HG03135 (cell line): Measurements from ENCODE around the gene FOXRED1.
"Not testable (repeated sequence)": the region's sequence is repeated elsewhere in the genome, so short reads cannot be mapped to it uniquely, and the experiment has no call there.

Experiments used
- ATAC-seq: cut with Tn5 transposase; IDR thresholded peaks from one replicate; pipeline ENCODE4 v1.9.1; 2021; ENCODE audit warnings: mild to moderate bottlenecking, moderate library complexity; ENCODE audit not compliant: unreplicated experiment

The FOXRED1 gene

GRCh38 chr11:126277322-126277721 lies 8.4 kb downstream of the FOXRED1 start:
- ATAC-seq: no peak

GRCh38 chr11:126277780-126278179 lies 8.8 kb downstream of the FOXRED1 start:
- no peak for ATAC-seq

- no peak for ATAC-seq
Observed at GRCh38 chr11:126279191-126279590, 10.2 kb downstream of the FOXRED1 start.

GRCh38 chr11:126280595-126280994 lies 11.6 kb downstream of the FOXRED1 start:
- ATAC-seq: no peak

- no peak for ATAC-seq
Observed at GRCh38 chr11:126281245-126281644, 12.3 kb downstream of the FOXRED1 start.

- no peak for ATAC-seq
Observed at GRCh38 chr11:126281666-126282175, 12.8 kb downstream of the FOXRED1 start.

- ATAC-seq: peak; percentile 30
Observed at GRCh38 chr11:126282361-126282735, 13.4 kb downstream of the FOXRED1 start.

- ATAC-seq: peak; percentile 56
Observed at GRCh38 chr11:126282736-126283591, 14.0 kb downstream of the FOXRED1 start, which contains the start of gene TIRAP. Gene TIRAP (plus strand): TSS chr11:126283093. CDS start chr11:126290895, 7,802 bp downstream.

- peak; percentile 45 for ATAC-seq
Observed at GRCh38 chr11:126284829-126285228, 15.9 kb downstream of the FOXRED1 start.

GRCh38 chr11:126288237-126288636 lies 19.3 kb downstream of the FOXRED1 start:
- no peak for ATAC-seq

GRCh38 chr11:126290887-126291286 lies 21.9 kb downstream of the FOXRED1 start:
- ATAC-seq: no peak

- no peak for ATAC-seq
Observed at GRCh38 chr11:126293726-126294125, 24.8 kb downstream of the FOXRED1 start.

- ATAC-seq: no peak
Observed at GRCh38 chr11:126297004-126297403, 28.1 kb downstream of the FOXRED1 start.

GRCh38 chr11:126303623-126304456 lies 34.9 kb downstream of the FOXRED1 start, which contains the start of gene DCPS:
Gene DCPS (plus strand): TSS chr11:126304060. CDS start chr11:126304081, 21 bp downstream.
- ATAC-seq: peak; percentile 88

GRCh38 chr11:126304457-126305075 lies 35.6 kb downstream of the FOXRED1 start:
- no peak for ATAC-seq

GRCh38 chr11:126305699-126306098 lies 36.7 kb downstream of the FOXRED1 start:
- no peak for ATAC-seq

- no peak for ATAC-seq
Observed at GRCh38 chr11:126307706-126308105, 38.8 kb downstream of the FOXRED1 start.

- no peak for ATAC-seq
Observed at GRCh38 chr11:126308271-126308671, 39.3 kb downstream of the FOXRED1 start.

GRCh38 chr11:126308771-126309170 lies 39.8 kb downstream of the FOXRED1 start:
- ATAC-seq: not testable (repeated sequence)

- no peak for ATAC-seq
Observed at GRCh38 chr11:126310200-126310991, 41.4 kb downstream of the FOXRED1 start.
